Breast epithelium (tissue), 3 donors: ENCODE results near the gene ALDH2.
"Not testable (repeated sequence)": the region's sequence is repeated elsewhere in the genome, so short reads cannot be mapped to it uniquely, and the experiment has no call there.

Source experiments
- CTCF ChIP-seq, 3 donors: fragments of 450-650 bp; IDR thresholded peaks; one replicate each; pipeline ENCODE4 v1.5.1; 2016 to 2017; ENCODE audit warnings: antibody characterized with exemption in 3 of 3, mild to moderate bottlenecking in 3 of 3, moderate library complexity in 3 of 3
- POLR2A ChIP-seq: fragments of 450-650 bp; IDR thresholded peaks from one replicate; pipeline ENCODE4 v1.6.1; 2016; ENCODE audit warnings: antibody characterized with exemption, mild to moderate bottlenecking, moderate library complexity
- POLR2AphosphoS5 ChIP-seq, 3 donors: sonication (generic); formaldehyde crosslinking; IDR thresholded peaks; one replicate each; pipeline ENCODE4 v1.6.1; 2017; ENCODE audit warnings: antibody characterized with exemption in 3 of 3

GRCh38 chr12:111763552-111763951 lies 3.2 kb upstream of the ALDH2 start:
- not testable (repeated sequence) for TF ChIP-seq CTCF (IDR thresholded peaks at IDR 0.05); POLR2A; POLR2AphosphoS5 (IDR thresholded peaks at IDR 0.05)
